ENCODE data around the gene SSBP2. TPM values are rescaled to one million over a fixed set of nuclear protein-coding genes. Genes with fewer than 3 reads are reported as not detected.

Gene SSBP2
- total RNA-seq, 1 donor from 2014 or later: 85.2 TPM

- peaks cover 9% of the 10 kb centered on the region for H3K36me3 Mint-ChIP-seq
- no peaks in the 10 kb centered on the region for H3K9me3 Mint-ChIP-seq
- DNase-seq (ENCODE audit: extremely low spot score, unreplicated experiment): no peak
- no peak overlapping the region for H3K4me3 Mint-ChIP-seq
- H3K4me1 Mint-ChIP-seq (ENCODE audit: unreplicated experiment): peaks cover 45% of the 10 kb centered on the region
- no peak for TF ChIP-seq CTCF (conservative IDR thresholded peaks at IDR 0.05)
- peak overlapping the region; percentile 31 for H3K27ac Mint-ChIP-seq
- H3K27me3 Mint-ChIP-seq: no peaks in the 10 kb centered on the region
These were observed 3.9 kb downstream of the SSBP2 start for GRCh38 chr5:81747030-81747429.

- H3K27me3 Mint-ChIP-seq: no peaks in the 10 kb centered on the region
- H3K36me3 Mint-ChIP-seq: peaks cover 20% of the 10 kb centered on the region
- no peak overlapping the region for H3K4me3 Mint-ChIP-seq
- H3K4me1 Mint-ChIP-seq (ENCODE audit: unreplicated experiment): peaks cover 12% of the 10 kb centered on the region
- DNase-seq (ENCODE audit: extremely low spot score, unreplicated experiment): no peak
- no peak for TF ChIP-seq CTCF (conservative IDR thresholded peaks at IDR 0.05)
- no peak overlapping the region for H3K27ac Mint-ChIP-seq
- peaks cover 8% of the 10 kb centered on the region for H3K9me3 Mint-ChIP-seq
These were observed 10.1 kb downstream of the SSBP2 start for GRCh38 chr5:81740758-81741157.

- H3K4me1 Mint-ChIP-seq (ENCODE audit: unreplicated experiment): peaks cover 6% of the 10 kb centered on the region
- H3K27ac Mint-ChIP-seq: no peak overlapping the region
- no peaks in the 10 kb centered on the region for H3K27me3 Mint-ChIP-seq
- H3K36me3 Mint-ChIP-seq: peaks cover 23% of the 10 kb centered on the region
- DNase-seq (ENCODE audit: extremely low spot score, unreplicated experiment): no peak
- H3K4me3 Mint-ChIP-seq: no peak overlapping the region
- TF ChIP-seq CTCF (conservative IDR thresholded peaks at IDR 0.05): no peak
- peaks cover 8% of the 10 kb centered on the region for H3K9me3 Mint-ChIP-seq
These were observed 11.6 kb downstream of the SSBP2 start for GRCh38 chr5:81739291-81739690.

- H3K27ac Mint-ChIP-seq: no peak overlapping the region
- no peak for DNase-seq (ENCODE audit: extremely low spot score, unreplicated experiment)
- no peak for TF ChIP-seq CTCF (conservative IDR thresholded peaks at IDR 0.05)
- H3K27me3 Mint-ChIP-seq: no peaks in the 10 kb centered on the region
- H3K9me3 Mint-ChIP-seq: no peaks in the 10 kb centered on the region
- H3K4me1 Mint-ChIP-seq (ENCODE audit: unreplicated experiment): peaks cover 33% of the 10 kb centered on the region
- peaks cover 2% of the 10 kb centered on the region for H3K36me3 Mint-ChIP-seq
- no peak overlapping the region for H3K4me3 Mint-ChIP-seq
These were observed 21.6 kb downstream of the SSBP2 start for GRCh38 chr5:81729276-81729675.

GRCh38 chr5:81728301-81728700 lies 22.6 kb downstream of the SSBP2 start:
- Mint-ChIP-seq H3K36me3 (peaks cover 4% of the 10 kb centered on the region), H3K4me3 (no peak overlapping the region), H3K27me3 (no peaks in the 10 kb centered on the region), H3K27ac (no peak overlapping the region), H3K9me3 (no peaks in the 10 kb centered on the region), H3K4me1 (ENCODE audit: unreplicated experiment) (peaks cover 33% of the 10 kb centered on the region)
- no peak for TF ChIP-seq CTCF (conservative IDR thresholded peaks at IDR 0.05)
- DNase-seq (ENCODE audit: extremely low spot score, unreplicated experiment): no peak

- peaks cover 4% of the 10 kb centered on the region for H3K36me3 Mint-ChIP-seq
- peaks cover 41% of the 10 kb centered on the region for H3K4me1 Mint-ChIP-seq (ENCODE audit: unreplicated experiment)
- no peak overlapping the region for H3K27ac Mint-ChIP-seq
- no peaks in the 10 kb centered on the region for H3K27me3 Mint-ChIP-seq
- no peak overlapping the region for H3K4me3 Mint-ChIP-seq
- no peak for TF ChIP-seq CTCF (conservative IDR thresholded peaks at IDR 0.05)
- DNase-seq (ENCODE audit: extremely low spot score, unreplicated experiment): no peak
- H3K9me3 Mint-ChIP-seq: no peaks in the 10 kb centered on the region
These were observed 24.6 kb downstream of the SSBP2 start for GRCh38 chr5:81726297-81726696.
